ENCODE measurements around the gene ZNF423. TPM values are rescaled to one million over a fixed set of nuclear protein-coding genes. Genes with fewer than 3 reads are reported as not detected.

ZNF423 gene
- polyA plus RNA-seq, 1 experiment: 0.11 TPM

DNA sequence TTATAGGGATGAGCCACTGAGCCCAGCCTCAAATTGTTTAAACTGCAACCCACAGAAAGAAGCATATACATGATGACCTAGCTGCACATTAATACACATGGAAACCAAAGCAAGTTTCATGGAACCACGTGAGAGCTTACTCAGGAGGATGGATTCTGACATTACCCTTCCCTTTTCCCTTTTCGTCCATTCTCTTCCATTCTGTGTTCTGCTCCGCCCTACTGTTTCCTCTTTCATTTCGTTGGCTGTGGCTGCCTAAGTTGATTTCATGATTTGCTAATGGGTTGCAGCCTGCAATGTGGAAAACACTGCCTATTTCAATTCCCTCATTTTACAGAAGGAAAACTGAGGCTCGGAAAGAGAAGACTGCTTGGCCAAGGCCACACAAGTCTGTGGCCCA is 305.8 kb downstream of the ZNF423 start:
- peaks cover 8% of the 10 kb centered on the region for H3K27me3 ChIP-seq (ENCODE audit: control insufficient read depth, insufficient read depth, low read length)
- ChIA-PET POLR2A (no interaction called here), CTCF (no interaction called here)
- no peak overlapping the region for H3K27ac ChIP-seq (ENCODE audit: low read depth, low read length)
- H3K9me3 ChIP-seq (ENCODE audit: control insufficient read depth, insufficient read depth, low read length): no peaks in the 10 kb centered on the region
- TF ChIP-seq, protein P1, sequence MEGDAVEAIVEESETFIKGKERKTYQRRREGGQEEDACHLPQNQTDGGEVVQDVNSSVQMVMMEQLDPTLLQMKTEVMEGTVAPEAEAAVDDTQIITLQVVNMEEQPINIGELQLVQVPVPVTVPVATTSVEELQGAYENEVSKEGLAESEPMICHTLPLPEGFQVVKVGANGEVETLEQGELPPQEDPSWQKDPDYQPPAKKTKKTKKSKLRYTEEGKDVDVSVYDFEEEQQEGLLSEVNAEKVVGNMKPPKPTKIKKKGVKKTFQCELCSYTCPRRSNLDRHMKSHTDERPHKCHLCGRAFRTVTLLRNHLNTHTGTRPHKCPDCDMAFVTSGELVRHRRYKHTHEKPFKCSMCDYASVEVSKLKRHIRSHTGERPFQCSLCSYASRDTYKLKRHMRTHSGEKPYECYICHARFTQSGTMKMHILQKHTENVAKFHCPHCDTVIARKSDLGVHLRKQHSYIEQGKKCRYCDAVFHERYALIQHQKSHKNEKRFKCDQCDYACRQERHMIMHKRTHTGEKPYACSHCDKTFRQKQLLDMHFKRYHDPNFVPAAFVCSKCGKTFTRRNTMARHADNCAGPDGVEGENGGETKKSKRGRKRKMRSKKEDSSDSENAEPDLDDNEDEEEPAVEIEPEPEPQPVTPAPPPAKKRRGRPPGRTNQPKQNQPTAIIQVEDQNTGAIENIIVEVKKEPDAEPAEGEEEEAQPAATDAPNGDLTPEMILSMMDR (IDR thresholded peaks at IDR 0.05; ENCODE audit: low read depth, low read length): no peak
- no peak for DNase-seq (ENCODE audit: low read depth, low spot score)
- no peak overlapping the region for H3K4me3 ChIP-seq (ENCODE audit: low read depth, low read length)

DNA sequence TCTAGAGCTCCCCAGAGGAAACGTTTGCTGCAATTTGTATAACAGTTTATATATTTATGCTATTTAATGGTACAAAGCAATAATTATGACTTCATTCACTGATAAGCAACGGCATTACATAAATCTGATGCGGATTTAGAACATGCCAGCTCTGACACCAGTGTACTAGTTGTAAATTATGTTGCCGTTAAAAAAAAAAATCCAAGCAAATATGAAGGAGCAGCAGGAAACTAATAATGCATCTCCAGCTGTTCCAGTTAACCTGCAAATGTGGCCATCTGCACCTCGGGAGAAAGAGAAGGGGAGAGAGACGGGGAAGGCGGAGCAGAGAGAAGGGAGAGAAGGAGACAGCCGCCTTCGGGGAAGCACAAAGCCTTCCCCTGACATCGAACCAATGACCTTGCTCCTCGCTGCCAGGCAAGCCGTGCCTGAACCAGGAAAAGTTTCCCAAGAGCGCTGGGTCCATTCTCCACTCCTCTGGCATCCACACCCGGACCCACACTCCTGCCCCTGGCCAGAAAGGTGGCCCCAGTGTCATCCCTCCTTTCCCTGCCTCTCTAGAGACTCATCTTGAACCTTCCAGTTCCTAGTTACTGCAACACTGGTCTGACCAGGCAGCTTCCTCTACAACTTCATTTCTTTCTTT is 307.5 kb downstream of the ZNF423 start:
- ChIA-PET POLR2A (no interaction called here), CTCF (no interaction called here)
- Histone ChIP-seq H3K4me3 (ENCODE audit: low read depth, low read length) (no peak overlapping the region), H3K27me3 (ENCODE audit: control insufficient read depth, insufficient read depth, low read length) (peaks cover 4% of the 10 kb centered on the region), H3K9me3 (ENCODE audit: control insufficient read depth, insufficient read depth, low read length) (no peaks in the 10 kb centered on the region; the same call in 1 of the 2 replicates), H3K27ac (ENCODE audit: low read depth, low read length) (no peak overlapping the region)
- no peak for DNase-seq (ENCODE audit: low read depth, low spot score)
- TF ChIP-seq, protein P1 (IDR thresholded peaks at IDR 0.05; ENCODE audit: low read depth, low read length): no peak

DNA sequence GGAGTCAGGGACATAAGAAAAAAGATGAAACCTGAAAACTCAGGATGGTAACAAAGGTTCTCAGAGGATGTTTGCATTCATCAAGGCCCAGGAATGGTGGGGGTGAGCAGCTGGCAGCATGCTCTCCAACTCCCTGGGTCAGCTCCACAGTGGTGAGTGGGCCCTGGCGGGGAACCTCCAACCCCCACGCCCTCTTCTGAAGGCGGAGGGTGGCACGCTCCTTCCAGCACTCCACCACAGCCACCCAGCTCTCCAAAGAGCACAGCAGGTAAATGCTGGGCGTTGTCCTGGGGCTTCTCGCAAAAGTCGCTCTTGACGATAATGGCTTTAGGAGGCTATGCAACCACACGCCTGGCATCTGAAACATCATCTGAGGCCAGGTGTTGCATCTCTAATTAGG is 308.5 kb downstream of the ZNF423 start:
- ChIA-PET POLR2A (no interaction called here), CTCF (no interaction called here)
- H3K27me3 ChIP-seq (ENCODE audit: control insufficient read depth, insufficient read depth, low read length): peaks cover 2% of the 10 kb centered on the region
- no peak overlapping the region for H3K4me3 ChIP-seq (ENCODE audit: low read depth, low read length)
- no peak for DNase-seq (ENCODE audit: low read depth, low spot score)
- no peak overlapping the region for H3K27ac ChIP-seq (ENCODE audit: low read depth, low read length)
- TF ChIP-seq, protein P1 (IDR thresholded peaks at IDR 0.05; ENCODE audit: low read depth, low read length): no peak
- no peaks in the 10 kb centered on the region; the same call in 1 of the 2 replicates for H3K9me3 ChIP-seq (ENCODE audit: control insufficient read depth, insufficient read depth, low read length)

GRCh38 chr16:49546735-49547134 is 309.2 kb downstream of the ZNF423 start:
- Histone ChIP-seq H3K9me3 (ENCODE audit: control insufficient read depth, insufficient read depth, low read length) (no peaks in the 10 kb centered on the region; the same call in 1 of the 2 replicates), H3K27ac (ENCODE audit: low read depth, low read length) (no peak overlapping the region), H3K27me3 (ENCODE audit: control insufficient read depth, insufficient read depth, low read length) (peaks cover 2% of the 10 kb centered on the region), H3K4me3 (ENCODE audit: low read depth, low read length) (no peak overlapping the region)
- ChIA-PET POLR2A (no interaction called here), CTCF (interaction anchor here (0.8 kb wide), 1 partner anchor 10 kb away, joined by 3 read pairs; no protein-coding TSS in a partner anchor)
- TF ChIP-seq, protein P1 (IDR thresholded peaks at IDR 0.05; ENCODE audit: low read depth, low read length): no peak
- DNase-seq (ENCODE audit: low read depth, low spot score): no peak

- TF ChIP-seq, protein P1 (IDR thresholded peaks at IDR 0.05; ENCODE audit: low read depth, low read length): no peak
- ChIA-PET CTCF (no interaction called here), POLR2A (no interaction called here)
- no peaks in the 10 kb centered on the region; the same call in 1 of the 2 replicates for H3K9me3 ChIP-seq (ENCODE audit: control insufficient read depth, insufficient read depth, low read length)
- no peak overlapping the region for H3K4me3 ChIP-seq (ENCODE audit: low read depth, low read length)
- peaks cover 2% of the 10 kb centered on the region for H3K27me3 ChIP-seq (ENCODE audit: control insufficient read depth, insufficient read depth, low read length)
- H3K27ac ChIP-seq (ENCODE audit: low read depth, low read length): no peak overlapping the region
- DNase-seq (ENCODE audit: low read depth, low spot score): no peak
Observed at GRCh38 chr16:49545741-49546448, 310.0 kb downstream of the ZNF423 start.
